Measurements from ENCODE around the gene SOX6. TPM values are rescaled to one million over a fixed set of nuclear protein-coding genes. Genes with fewer than 3 reads are reported as not detected.

The SOX6 gene
- total RNA-seq, 1 experiment from 2014 or later: 5.1 TPM

GRCh38 chr11:16359369-16359768, 3.0 kb upstream of the SOX6 start:
- H4K20me1 ChIP-seq (ENCODE audit: insufficient read depth): no peaks in the 10 kb centered on the region
- H3K4me1 ChIP-seq (replicated peaks; ENCODE audit: insufficient read depth): no peaks in the 10 kb centered on the region
- H3K9me3 ChIP-seq (ENCODE audit: insufficient read depth, low read depth): no peaks in the 10 kb centered on the region
- TF ChIP-seq EZH2 (IDR thresholded peaks at IDR 0.05; ENCODE audit: low read depth): no peak
- TF ChIP-seq, protein P1, sequence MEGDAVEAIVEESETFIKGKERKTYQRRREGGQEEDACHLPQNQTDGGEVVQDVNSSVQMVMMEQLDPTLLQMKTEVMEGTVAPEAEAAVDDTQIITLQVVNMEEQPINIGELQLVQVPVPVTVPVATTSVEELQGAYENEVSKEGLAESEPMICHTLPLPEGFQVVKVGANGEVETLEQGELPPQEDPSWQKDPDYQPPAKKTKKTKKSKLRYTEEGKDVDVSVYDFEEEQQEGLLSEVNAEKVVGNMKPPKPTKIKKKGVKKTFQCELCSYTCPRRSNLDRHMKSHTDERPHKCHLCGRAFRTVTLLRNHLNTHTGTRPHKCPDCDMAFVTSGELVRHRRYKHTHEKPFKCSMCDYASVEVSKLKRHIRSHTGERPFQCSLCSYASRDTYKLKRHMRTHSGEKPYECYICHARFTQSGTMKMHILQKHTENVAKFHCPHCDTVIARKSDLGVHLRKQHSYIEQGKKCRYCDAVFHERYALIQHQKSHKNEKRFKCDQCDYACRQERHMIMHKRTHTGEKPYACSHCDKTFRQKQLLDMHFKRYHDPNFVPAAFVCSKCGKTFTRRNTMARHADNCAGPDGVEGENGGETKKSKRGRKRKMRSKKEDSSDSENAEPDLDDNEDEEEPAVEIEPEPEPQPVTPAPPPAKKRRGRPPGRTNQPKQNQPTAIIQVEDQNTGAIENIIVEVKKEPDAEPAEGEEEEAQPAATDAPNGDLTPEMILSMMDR (conservative IDR thresholded peaks at IDR 0.05): no peak
- H2AFZ ChIP-seq: no peak overlapping the region
- intact Hi-C loops (cut with micrococcal nuclease; ENCODE audit: unreplicated experiment): no loop called here
- BruUV-seq (replicated peaks): no TSS peak
- ChIA-PET POLR2A (ENCODE audit: unreplicated experiment) (no interaction called here), CTCF (no interaction called here)
- H3F3A ChIP-seq (ENCODE audit: insufficient read depth, low read depth): no peaks in the 10 kb centered on the region
- H3K4me3 ChIP-seq: no peak overlapping the region
- no peaks in the 10 kb centered on the region for H3K36me3 ChIP-seq (ENCODE audit: low read depth)
- H3K4me2 ChIP-seq: no peak overlapping the region
- H3K79me2 ChIP-seq (ENCODE audit: low read depth): no peaks in the 10 kb centered on the region
- DNase-seq: no peak
- H3K9me2 ChIP-seq (ENCODE audit: insufficient read depth): no peaks in the 10 kb centered on the region
- no peaks in the 10 kb centered on the region for H3K27me3 ChIP-seq (ENCODE audit: insufficient read depth, low read depth)
- no peak overlapping the region for H3K27ac ChIP-seq

- no TSS peak for BruUV-seq (replicated peaks)
- ChIA-PET CTCF (no interaction called here), POLR2A (ENCODE audit: unreplicated experiment) (no interaction called here)
- H3K9me3 ChIP-seq (ENCODE audit: insufficient read depth, low read depth): no peaks in the 10 kb centered on the region
- no peaks in the 10 kb centered on the region for H3K36me3 ChIP-seq (ENCODE audit: low read depth)
- DNase-seq: no peak
- no peak overlapping the region for H3K4me2 ChIP-seq
- no peak overlapping the region for H3K27ac ChIP-seq
- no peak for TF ChIP-seq EZH2 (IDR thresholded peaks at IDR 0.05; ENCODE audit: low read depth)
- TF ChIP-seq, protein P1 (conservative IDR thresholded peaks at IDR 0.05): no peak
- H4K20me1 ChIP-seq (ENCODE audit: insufficient read depth): no peaks in the 10 kb centered on the region
- no peaks in the 10 kb centered on the region for H3K79me2 ChIP-seq (ENCODE audit: low read depth)
- H3K27me3 ChIP-seq (ENCODE audit: insufficient read depth, low read depth): no peaks in the 10 kb centered on the region
- no peaks in the 10 kb centered on the region for H3K9me2 ChIP-seq (ENCODE audit: insufficient read depth)
- no peaks in the 10 kb centered on the region for H3K4me1 ChIP-seq (replicated peaks; ENCODE audit: insufficient read depth)
- intact Hi-C loops (cut with micrococcal nuclease; ENCODE audit: unreplicated experiment): no loop called here
- H3K4me3 ChIP-seq: no peak overlapping the region
- H2AFZ ChIP-seq: no peak overlapping the region
- no peaks in the 10 kb centered on the region for H3F3A ChIP-seq (ENCODE audit: insufficient read depth, low read depth)
Observed at GRCh38 chr11:16358726-16359125, 2.4 kb upstream of the SOX6 start.

DNA sequence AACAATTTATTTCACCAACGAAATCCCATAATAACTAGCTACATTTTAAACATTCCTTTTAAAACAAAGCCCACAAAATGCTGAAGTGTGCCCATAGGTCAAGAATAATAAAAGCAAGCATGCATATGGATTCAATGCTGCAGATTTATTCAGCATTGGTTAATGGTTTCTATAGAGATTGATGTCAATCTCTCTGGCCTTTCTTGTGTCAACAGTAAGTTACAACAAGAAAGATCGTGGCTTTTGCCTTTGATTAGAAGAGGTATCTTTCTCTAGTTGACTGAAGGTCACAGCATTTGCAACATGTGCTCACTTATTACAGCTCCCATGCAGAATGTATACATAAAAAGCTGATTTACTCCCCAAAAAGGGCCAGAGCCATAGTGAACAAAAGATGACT, 1.4 kb upstream of the SOX6 start:
- ChIA-PET CTCF (no interaction called here), POLR2A (ENCODE audit: unreplicated experiment) (no interaction called here)
- BruUV-seq (replicated peaks): no TSS peak
- intact Hi-C loops (cut with micrococcal nuclease; ENCODE audit: unreplicated experiment): no loop called here
- Histone ChIP-seq H3K4me3 (no peak overlapping the region), H3K79me2 (ENCODE audit: low read depth) (no peaks in the 10 kb centered on the region), H4K20me1 (ENCODE audit: insufficient read depth) (no peaks in the 10 kb centered on the region), H3F3A (ENCODE audit: insufficient read depth, low read depth) (no peaks in the 10 kb centered on the region), H3K4me1 (replicated peaks; ENCODE audit: insufficient read depth) (no peaks in the 10 kb centered on the region), H2AFZ (no peak overlapping the region), H3K9me2 (ENCODE audit: insufficient read depth) (no peaks in the 10 kb centered on the region), H3K9me3 (ENCODE audit: insufficient read depth, low read depth) (no peaks in the 10 kb centered on the region), H3K27ac (no peak overlapping the region), H3K27me3 (ENCODE audit: insufficient read depth, low read depth) (no peaks in the 10 kb centered on the region), H3K4me2 (no peak overlapping the region), H3K36me3 (ENCODE audit: low read depth) (no peaks in the 10 kb centered on the region)
- DNase-seq: no peak
- TF ChIP-seq, protein P1 (conservative IDR thresholded peaks at IDR 0.05): no peak
- TF ChIP-seq EZH2 (IDR thresholded peaks at IDR 0.05; ENCODE audit: low read depth): no peak
